WTC11 (cell line): ENCODE measurements around the gene NECTIN1. TPM values are rescaled to one million over a fixed set of nuclear protein-coding genes. Genes with fewer than 3 reads are reported as not detected.

Experiments
- ATAC-seq: fragments of 200-7000 bp; cut with Tn5 transposase; 2 replicates; pipeline ENCODE4 v1.10.0; 2021; ENCODE audit warnings: mild to moderate bottlenecking, moderate library complexity
- CTCF ChIA-PET: fragments of 300-600 bp; sonication (Branson Sonifier 250); formaldehyde crosslinking; loops from one replicate; lab custom pipeline; 2021; ENCODE audit warnings: antibody characterized with exemption; lab: Charles Lee
- POLR2A ChIA-PET: fragments of 350-600 bp; sonication (Branson Sonifier 250); formaldehyde crosslinking; loops from one replicate; lab custom pipeline; 2021; ENCODE audit warnings: antibody characterized with exemption; lab: Charles Lee
- DNase-seq: peaks from one replicate; pipeline ENCODE4 v3.0.0; 2021; ENCODE audit warnings: low spot score
- H3K27ac Mint-ChIP-seq: 2 replicates; pipeline ENCODE4 v1.8.0; 2021; ENCODE audit warnings: mixed read lengths
- H3K27me3 Mint-ChIP-seq: 2 replicates; pipeline ENCODE4 v1.8.0; 2021; ENCODE audit warnings: low read depth, mild to moderate bottlenecking, moderate library complexity, mixed read lengths
- H3K36me3 Mint-ChIP-seq: 2 replicates; pipeline ENCODE4 v1.8.0; 2021; ENCODE audit warnings: mixed read lengths
- H3K4me1 Mint-ChIP-seq: 2 replicates; pipeline ENCODE4 v1.8.0; 2022; ENCODE audit warnings: mixed read lengths
- H3K4me3 Mint-ChIP-seq: 2 replicates; pipeline ENCODE4 v1.8.0; 2021; ENCODE audit warnings: mild to moderate bottlenecking, moderate library complexity, mixed read lengths
- H3K9me3 Mint-ChIP-seq: 2 replicates; pipeline ENCODE4 v1.8.0; 2021; ENCODE audit warnings: mixed read lengths
- ATF1 ChIP-seq: sonication (generic); formaldehyde crosslinking; IDR thresholded peaks from 2 replicates; pipeline ENCODE4 v1.8.1; 2023; ENCODE audit warnings: mild to moderate bottlenecking, moderate library complexity, missing genetic modification reagents
- CREB1 ChIP-seq: sonication (generic); formaldehyde crosslinking; IDR thresholded peaks from 2 replicates; pipeline ENCODE4 v1.8.0; 2023; ENCODE audit warnings: mild to moderate bottlenecking, missing genetic modification reagents
- ELF4 ChIP-seq: sonication (generic); formaldehyde crosslinking; IDR thresholded peaks from 2 replicates; pipeline ENCODE4 v1.8.1; 2022; ENCODE audit warnings: low read depth, mild to moderate bottlenecking, moderate library complexity, missing genetic modification reagents
- FOXP1 ChIP-seq: sonication (generic); formaldehyde crosslinking; IDR thresholded peaks from 2 replicates; pipeline ENCODE4 v1.8.0; 2022; ENCODE audit warnings: missing genetic modification reagents, mild to moderate bottlenecking, moderate library complexity, borderline replicate concordance
- GABPB1 ChIP-seq: sonication (generic); formaldehyde crosslinking; IDR thresholded peaks from 2 replicates; pipeline ENCODE4 v1.8.1; 2023; ENCODE audit warnings: mild to moderate bottlenecking, missing genetic modification reagents
- GTF2I ChIP-seq: fragments of 250-450 bp; sonication (Bioruptor Pico); conservative IDR thresholded peaks from 2 replicates; pipeline ENCODE4 v1.4.0; 2021; ENCODE audit warnings: mild to moderate bottlenecking
- HMGA2 ChIP-seq: fragments of 250-450 bp; sonication (Bioruptor Pico); IDR thresholded peaks from 2 replicates; pipeline ENCODE4 v1.4.0; 2021; ENCODE audit warnings: mild to moderate bottlenecking, moderate library complexity
- IRF2 ChIP-seq: sonication (generic); formaldehyde crosslinking; IDR thresholded peaks from 2 replicates; pipeline ENCODE4 v1.8.0; 2022; ENCODE audit warnings: low read depth, missing genetic modification reagents, borderline replicate concordance
- JAZF1 ChIP-seq: fragments of 250-450 bp; sonication (Bioruptor Pico); IDR thresholded peaks from 2 replicates; pipeline ENCODE4 v1.9.0; 2021; ENCODE audit warnings: moderate library complexity, mild to moderate bottlenecking, inconsistent platforms
- TCF7 ChIP-seq: sonication (generic); formaldehyde crosslinking; IDR thresholded peaks from 2 replicates; pipeline ENCODE4 v1.8.0; 2022; ENCODE audit warnings: mild to moderate bottlenecking, low read depth, missing genetic modification reagents, moderate library complexity
- ZNF121 ChIP-seq: sonication (generic); formaldehyde crosslinking; IDR thresholded peaks from 2 replicates; pipeline ENCODE4 v1.8.0; 2023; ENCODE audit warnings: missing genetic modification reagents
- ZNF317 ChIP-seq: sonication (generic); formaldehyde crosslinking; IDR thresholded peaks from 2 replicates; pipeline ENCODE4 v1.8.1; 2023; ENCODE audit warnings: low read depth, mild to moderate bottlenecking, moderate library complexity, missing genetic modification reagents, borderline replicate concordance
- ZNF423 ChIP-seq: fragments of 250-450 bp; sonication (Bioruptor Pico); IDR thresholded peaks from 2 replicates; pipeline ENCODE4 v2.1.2; 2022; ENCODE audit warnings: mild to moderate bottlenecking, moderate library complexity
- ZNF671 ChIP-seq: fragments of 250-450 bp; sonication (Bioruptor Pico); IDR thresholded peaks from 2 replicates; pipeline ENCODE4 v1.8.0; 2021; ENCODE audit warnings: mild to moderate bottlenecking
- total RNA-seq: library from RNA; stranded (reverse); gene quantifications from 3 replicates; pipeline ENCODE4 v1.2.3, GENCODE V29; 2021
- TF ChIP-seq, protein P1 (sequence below): sonication (generic); formaldehyde crosslinking; IDR thresholded peaks from 2 replicates; pipeline ENCODE4 v1.8.1; 2023; ENCODE audit warnings: mild to moderate bottlenecking, missing genetic modification reagents
- TF ChIP-seq, protein P2 (sequence below): fragments of 250-450 bp; sonication (Bioruptor Pico); IDR thresholded peaks from 2 replicates; pipeline ENCODE4 v1.9.0; 2021; ENCODE audit warnings: moderate library complexity, mild to moderate bottlenecking, inconsistent platforms, borderline replicate concordance
- TF ChIP-seq, protein P3 (sequence below): sonication (generic); formaldehyde crosslinking; IDR thresholded peaks from 2 replicates; pipeline ENCODE4 v1.8.1; 2022; ENCODE audit warnings: mild to moderate bottlenecking, moderate library complexity, missing genetic modification reagents
- TF ChIP-seq, protein P4 (sequence below): sonication (generic); formaldehyde crosslinking; conservative IDR thresholded peaks from 2 replicates; pipeline ENCODE4 v1.8.1; 2023; ENCODE audit warnings: mild to moderate bottlenecking, low read depth, missing genetic modification reagents, moderate library complexity
- TF ChIP-seq, protein P5 (sequence below): fragments of 200-600 bp; IDR thresholded peaks from 2 replicates; pipeline ENCODE4 v1.8.0; 2022; ENCODE audit warnings: antibody characterized with exemption

Gene NECTIN1
- total RNA-seq, 1 experiment from 2014 or later = 86.2 TPM

DNA sequence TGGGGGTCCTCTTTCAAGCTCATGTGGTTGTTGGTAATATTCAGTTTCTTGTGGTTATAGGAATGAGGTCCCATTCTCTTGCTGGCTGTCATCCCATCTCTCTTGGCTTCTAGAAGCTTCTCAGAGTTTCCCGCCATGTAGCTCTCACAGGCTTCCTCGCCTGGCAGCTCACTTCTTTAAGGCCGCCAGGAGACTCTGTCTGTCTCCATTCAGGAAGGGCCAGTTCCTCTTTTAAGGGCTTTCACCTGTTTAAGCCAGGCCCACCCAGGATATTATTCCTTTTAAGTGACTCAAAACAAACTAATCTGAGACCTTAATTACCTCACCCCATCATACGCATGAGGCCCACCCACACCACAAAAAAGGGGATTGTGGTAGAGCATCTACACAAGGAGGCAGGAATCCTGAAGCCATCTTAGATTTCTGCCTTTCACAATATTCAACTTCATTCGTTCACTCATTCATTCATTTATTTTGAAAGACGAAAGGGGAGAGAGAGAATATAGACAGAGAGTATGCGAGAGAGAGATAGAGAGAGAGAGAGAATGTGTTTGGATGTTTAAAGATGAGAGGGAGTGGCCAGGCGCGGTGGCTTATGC lies 42.3 kb upstream of the NECTIN1 start (continued):
- TF ChIP-seq, protein P1, sequence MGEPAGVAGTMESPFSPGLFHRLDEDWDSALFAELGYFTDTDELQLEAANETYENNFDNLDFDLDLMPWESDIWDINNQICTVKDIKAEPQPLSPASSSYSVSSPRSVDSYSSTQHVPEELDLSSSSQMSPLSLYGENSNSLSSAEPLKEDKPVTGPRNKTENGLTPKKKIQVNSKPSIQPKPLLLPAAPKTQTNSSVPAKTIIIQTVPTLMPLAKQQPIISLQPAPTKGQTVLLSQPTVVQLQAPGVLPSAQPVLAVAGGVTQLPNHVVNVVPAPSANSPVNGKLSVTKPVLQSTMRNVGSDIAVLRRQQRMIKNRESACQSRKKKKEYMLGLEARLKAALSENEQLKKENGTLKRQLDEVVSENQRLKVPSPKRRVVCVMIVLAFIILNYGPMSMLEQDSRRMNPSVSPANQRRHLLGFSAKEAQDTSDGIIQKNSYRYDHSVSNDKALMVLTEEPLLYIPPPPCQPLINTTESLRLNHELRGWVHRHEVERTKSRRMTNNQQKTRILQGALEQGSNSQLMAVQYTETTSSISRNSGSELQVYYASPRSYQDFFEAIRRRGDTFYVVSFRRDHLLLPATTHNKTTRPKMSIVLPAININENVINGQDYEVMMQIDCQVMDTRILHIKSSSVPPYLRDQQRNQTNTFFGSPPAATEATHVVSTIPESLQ (CRISPR knock-in tag) = no peak
- no peak for TF ChIP-seq ZNF317 (CRISPR knock-in tag)
- TF ChIP-seq, protein P2, sequence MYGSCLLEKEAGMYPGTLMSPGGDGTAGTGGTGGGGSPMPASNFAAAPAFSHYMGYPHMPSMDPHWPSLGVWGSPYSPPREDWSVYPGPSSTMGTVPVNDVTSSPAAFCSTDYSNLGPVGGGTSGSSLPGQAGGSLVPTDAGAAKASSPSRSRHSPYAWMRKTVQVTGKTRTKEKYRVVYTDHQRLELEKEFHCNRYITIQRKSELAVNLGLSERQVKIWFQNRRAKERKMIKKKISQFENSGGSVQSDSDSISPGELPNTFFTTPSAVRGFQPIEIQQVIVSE (CRISPR knock-in tag) = no peak

DNA sequence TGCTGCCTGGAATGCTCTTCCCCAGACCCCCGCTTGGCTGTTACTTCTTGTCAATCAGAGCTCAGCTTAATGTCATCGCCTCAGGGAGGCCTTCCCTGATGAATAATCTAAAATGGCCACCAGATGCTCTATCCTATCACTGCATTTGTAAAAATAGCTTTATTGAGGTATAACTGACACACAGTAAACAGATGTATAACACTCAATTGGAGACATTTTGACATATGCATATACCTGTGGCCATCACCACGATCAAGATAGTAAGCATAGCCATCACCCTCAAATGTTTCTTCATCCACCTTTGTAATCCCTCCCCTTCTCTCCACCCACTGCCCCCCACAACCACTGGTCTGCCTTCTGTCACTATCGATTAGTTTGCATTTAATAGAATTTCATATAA lies 36.6 kb upstream of the NECTIN1 start:
- ChIA-PET CTCF (interaction anchor here (2.2 to 3.4 kb wide), 2 partner anchors 23 to 36 kb away, joined by 5 to 11 read pairs; partner anchors contain the start of gene NECTIN1), POLR2A (no interaction called here)
- TF ChIP-seq IRF2 (CRISPR knock-in tag) = no peak
- TF ChIP-seq ELF4 (CRISPR knock-in tag) = no peak
- TF ChIP-seq FOXP1 (CRISPR knock-in tag) = no peak
- TF ChIP-seq GABPB1 (CRISPR knock-in tag) = no peak
- no peak for TF ChIP-seq ZNF423
- TF ChIP-seq GTF2I = no peak
- TF ChIP-seq ZNF671 (CRISPR knock-in tag) = no peak
- no peak for TF ChIP-seq ZNF121 (CRISPR knock-in tag)
- no peak for TF ChIP-seq ATF1 (CRISPR knock-in tag)
- no peak for TF ChIP-seq CREB1
- TF ChIP-seq, protein P3, sequence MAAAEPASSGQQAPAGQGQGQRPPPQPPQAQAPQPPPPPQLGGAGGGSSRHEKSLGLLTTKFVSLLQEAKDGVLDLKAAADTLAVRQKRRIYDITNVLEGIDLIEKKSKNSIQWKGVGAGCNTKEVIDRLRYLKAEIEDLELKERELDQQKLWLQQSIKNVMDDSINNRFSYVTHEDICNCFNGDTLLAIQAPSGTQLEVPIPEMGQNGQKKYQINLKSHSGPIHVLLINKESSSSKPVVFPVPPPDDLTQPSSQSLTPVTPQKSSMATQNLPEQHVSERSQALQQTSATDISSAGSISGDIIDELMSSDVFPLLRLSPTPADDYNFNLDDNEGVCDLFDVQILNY (CRISPR knock-in tag) = no peak
- TF ChIP-seq JAZF1 (CRISPR knock-in tag) = no peak
- TF ChIP-seq, protein P4, sequence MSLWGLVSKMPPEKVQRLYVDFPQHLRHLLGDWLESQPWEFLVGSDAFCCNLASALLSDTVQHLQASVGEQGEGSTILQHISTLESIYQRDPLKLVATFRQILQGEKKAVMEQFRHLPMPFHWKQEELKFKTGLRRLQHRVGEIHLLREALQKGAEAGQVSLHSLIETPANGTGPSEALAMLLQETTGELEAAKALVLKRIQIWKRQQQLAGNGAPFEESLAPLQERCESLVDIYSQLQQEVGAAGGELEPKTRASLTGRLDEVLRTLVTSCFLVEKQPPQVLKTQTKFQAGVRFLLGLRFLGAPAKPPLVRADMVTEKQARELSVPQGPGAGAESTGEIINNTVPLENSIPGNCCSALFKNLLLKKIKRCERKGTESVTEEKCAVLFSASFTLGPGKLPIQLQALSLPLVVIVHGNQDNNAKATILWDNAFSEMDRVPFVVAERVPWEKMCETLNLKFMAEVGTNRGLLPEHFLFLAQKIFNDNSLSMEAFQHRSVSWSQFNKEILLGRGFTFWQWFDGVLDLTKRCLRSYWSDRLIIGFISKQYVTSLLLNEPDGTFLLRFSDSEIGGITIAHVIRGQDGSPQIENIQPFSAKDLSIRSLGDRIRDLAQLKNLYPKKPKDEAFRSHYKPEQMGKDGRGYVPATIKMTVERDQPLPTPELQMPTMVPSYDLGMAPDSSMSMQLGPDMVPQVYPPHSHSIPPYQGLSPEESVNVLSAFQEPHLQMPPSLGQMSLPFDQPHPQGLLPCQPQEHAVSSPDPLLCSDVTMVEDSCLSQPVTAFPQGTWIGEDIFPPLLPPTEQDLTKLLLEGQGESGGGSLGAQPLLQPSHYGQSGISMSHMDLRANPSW (CRISPR knock-in tag) = no peak
- H3K27ac Mint-ChIP-seq = no peak overlapping the region
- peaks cover 14% of the 10 kb centered on the region for H3K9me3 Mint-ChIP-seq
- H3K4me1 Mint-ChIP-seq = peaks cover 16% of the 10 kb centered on the region
- DNase-seq = no peak
- H3K27me3 Mint-ChIP-seq = no peaks in the 10 kb centered on the region; the same call in none of the 2 replicates
- ATAC-seq = no peak
- no peak overlapping the region for H3K4me3 Mint-ChIP-seq
- H3K36me3 Mint-ChIP-seq = no peaks in the 10 kb centered on the region

DNA sequence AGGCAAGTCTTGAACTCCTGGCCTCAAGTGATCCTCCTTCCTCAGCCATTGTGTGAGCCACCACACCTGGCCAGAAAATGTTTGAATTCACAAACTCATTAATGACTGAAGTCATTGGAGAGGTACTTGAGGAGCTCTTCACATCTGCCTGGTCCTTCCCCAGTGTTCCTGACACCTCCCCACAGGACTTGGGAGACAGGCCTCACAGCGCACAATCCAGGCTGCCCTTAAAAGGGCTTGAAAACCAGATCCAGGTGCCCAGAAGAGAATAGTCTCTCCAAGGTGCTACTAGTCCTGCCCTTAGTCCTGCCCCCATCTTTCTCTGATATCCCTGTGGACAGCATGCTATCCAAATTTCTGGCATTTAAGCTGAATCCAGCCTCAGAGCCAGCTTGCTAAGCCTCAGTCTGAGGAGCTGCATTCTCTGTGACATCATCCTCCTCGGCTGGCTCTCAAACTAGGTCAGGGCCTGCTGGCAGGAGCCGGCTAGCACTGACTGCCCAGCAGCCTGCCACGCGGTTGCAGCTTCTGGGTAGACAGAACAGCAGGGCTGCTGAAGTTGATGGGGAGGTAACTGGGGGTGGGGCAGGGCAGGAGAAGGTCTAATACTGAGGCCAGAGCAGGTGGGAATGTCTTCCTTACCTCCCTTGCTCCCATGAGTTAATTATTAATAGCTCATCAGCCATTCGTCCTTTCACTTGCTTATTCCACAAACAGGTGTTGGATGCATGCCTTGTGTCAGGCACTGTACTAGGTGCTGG lies 35.3 kb upstream of the NECTIN1 start:
- DNase-seq (no peak), ATAC-seq (peak; percentile 48)
- TF ChIP-seq TCF7 (no peak), ZNF423 (no peak), IRF2 (CRISPR knock-in tag) (no peak), JAZF1 (CRISPR knock-in tag) (no peak), HMGA2 (CRISPR knock-in tag) (no peak), ZNF671 (CRISPR knock-in tag) (no peak)
- TF ChIP-seq, protein P5, sequence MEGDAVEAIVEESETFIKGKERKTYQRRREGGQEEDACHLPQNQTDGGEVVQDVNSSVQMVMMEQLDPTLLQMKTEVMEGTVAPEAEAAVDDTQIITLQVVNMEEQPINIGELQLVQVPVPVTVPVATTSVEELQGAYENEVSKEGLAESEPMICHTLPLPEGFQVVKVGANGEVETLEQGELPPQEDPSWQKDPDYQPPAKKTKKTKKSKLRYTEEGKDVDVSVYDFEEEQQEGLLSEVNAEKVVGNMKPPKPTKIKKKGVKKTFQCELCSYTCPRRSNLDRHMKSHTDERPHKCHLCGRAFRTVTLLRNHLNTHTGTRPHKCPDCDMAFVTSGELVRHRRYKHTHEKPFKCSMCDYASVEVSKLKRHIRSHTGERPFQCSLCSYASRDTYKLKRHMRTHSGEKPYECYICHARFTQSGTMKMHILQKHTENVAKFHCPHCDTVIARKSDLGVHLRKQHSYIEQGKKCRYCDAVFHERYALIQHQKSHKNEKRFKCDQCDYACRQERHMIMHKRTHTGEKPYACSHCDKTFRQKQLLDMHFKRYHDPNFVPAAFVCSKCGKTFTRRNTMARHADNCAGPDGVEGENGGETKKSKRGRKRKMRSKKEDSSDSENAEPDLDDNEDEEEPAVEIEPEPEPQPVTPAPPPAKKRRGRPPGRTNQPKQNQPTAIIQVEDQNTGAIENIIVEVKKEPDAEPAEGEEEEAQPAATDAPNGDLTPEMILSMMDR = no peak
- Mint-ChIP-seq H3K27me3 (no peaks in the 10 kb centered on the region; the same call in none of the 2 replicates), H3K4me3 (no peak overlapping the region), H3K9me3 (peaks cover 14% of the 10 kb centered on the region), H3K36me3 (no peaks in the 10 kb centered on the region), H3K27ac (no peak overlapping the region), H3K4me1 (peaks cover 14% of the 10 kb centered on the region)
- ChIA-PET CTCF (interaction anchor here (1.3 to 3.4 kb wide), 4 partner anchors 22 to 122 kb away, joined by 3 to 11 read pairs (median 5); partner anchors contain the start of gene NECTIN1), POLR2A (interaction anchor here (0.6 kb wide), 1 partner anchor 69 kb away, joined by 3 read pairs; no protein-coding TSS in a partner anchor)
